Transverse colon (tissue), 4 donors: ENCODE results near the gene ITGAE. TPM values are rescaled to one million over a fixed set of nuclear protein-coding genes. Genes with fewer than 3 reads are reported as not detected.

Source experiments
- DNase-seq: peaks from one replicate; pipeline ENCODE4 v3.0.0-alpha.2; 2019
- H3K27ac ChIP-seq, 4 donors: fragments of 200-600 bp; sonication (generic); 2 replicates each; pipeline ENCODE4 v1.5.1; 2016 to 2018; ENCODE audit warnings: inconsistent platforms in 4 of 4
- H3K27me3 ChIP-seq: fragments of 200-600 bp; sonication (generic); 2 replicates; pipeline ENCODE4 v1.5.1; 2017; ENCODE audit warnings: inconsistent platforms
- H3K36me3 ChIP-seq, 4 donors: fragments of 200-600 bp; sonication (generic); 2 replicates each; pipeline ENCODE4 v1.5.1; 2017 to 2019; ENCODE audit warnings: inconsistent platforms in 4 of 4
- H3K4me1 ChIP-seq, 4 donors: fragments of 200-600 bp; sonication (generic); 2 replicates each; pipeline ENCODE4 v1.5.1; 2017 to 2020; ENCODE audit warnings: inconsistent platforms in 4 of 4
- H3K4me3 ChIP-seq, 4 donors: fragments of 200-600 bp; sonication (generic); 1 replicate in 1 of 4; 2 replicates in 3 of 4; pipeline versions ENCODE4 v1.5.1 to v1.6.1; 2017 to 2019; ENCODE audit warnings: inconsistent platforms in 4 of 4
- H3K9me3 ChIP-seq, 2 donors: fragments of 200-600 bp; sonication (generic); 2 replicates each; pipeline ENCODE4 v1.5.1; 2017 to 2019; ENCODE audit warnings: inconsistent platforms in 2 of 2
- CTCF ChIP-seq, 5 experiments: fragments of 200-600 bp in 3 of 5; fragments of 450-650 bp in 2 of 5; sonication (generic) in 3 of 5; IDR thresholded peaks; 1 replicate in 2 of 5; 2 replicates in 3 of 5; pipeline ENCODE4 v1.5.1; 2016 to 2017; ENCODE audit warnings: antibody characterized with exemption in 5 of 5, inconsistent platforms in 3 of 5, mild to moderate bottlenecking in 2 of 5, moderate library complexity in 1 of 5
- EP300 ChIP-seq: sonication (generic); formaldehyde crosslinking; IDR thresholded peaks from one replicate; pipeline ENCODE4 v1.6.1; 2017; ENCODE audit warnings: antibody characterized with exemption, low read depth
- POLR2A ChIP-seq: fragments of 450-650 bp; IDR thresholded peaks from one replicate; pipeline ENCODE4 v1.6.1; 2016; ENCODE audit warnings: antibody characterized with exemption, mild to moderate bottlenecking, moderate library complexity
- POLR2AphosphoS5 ChIP-seq, 3 donors: sonication (generic); formaldehyde crosslinking; IDR thresholded peaks; one replicate each; pipeline ENCODE4 v1.6.1; 2016; ENCODE audit warnings: antibody characterized with exemption in 3 of 3
- WGBS, 2 donors: methylation state at CpG; one replicate each; pipeline ENCODE4 v1.1.5; 2018; ENCODE audit warnings: low coverage in 1 of 2; 5-methylcytosine and 5-hydroxymethylcytosine counted together
- in situ Hi-C, 4 donors: fragments of 200-750 bp; cut with MboI; loops; one replicate each; pipeline versions ENCODE4 v1.15.0 to v1.15.1; 2017; ENCODE audit warnings: low sequenced_read_pairs in 3 of 4, low pct_ligation_motif_present in 1 of 4, low pct_unique_long_range_greater_than_20kb in 1 of 4
- intact Hi-C: fragments of 100-400 bp; cut with DNase I; formaldehyde crosslinking; loops from one replicate; pipeline ENCODE4 v1.15.1; 2023; ENCODE audit warnings: low total_unique reads
- total RNA-seq, 4 donors: library from RNA; depleted of rRNA; stranded (reverse); fragments of >200 nt; gene quantifications; one replicate each; pipeline ENCODE4 v1.1.0, GENCODE V29; 2016

Gene ITGAE
- total RNA-seq, 4 donors from 2014 or later: 2.8 to 23.1 (median 14.5) TPM

- no peak overlapping the region for H3K4me3 ChIP-seq
- no peaks in the 10 kb centered on the region for H3K36me3 ChIP-seq
- WGBS, 2 donors: 0 to 32% methylated on average over 4 to 10 of the region's 10 CpGs
- intact Hi-C loops: no loop called here
- H3K4me1 ChIP-seq: no peaks in the 10 kb centered on the region
- peaks cover 32% of the 10 kb centered on the region for H3K27me3 ChIP-seq
- no peaks in the 10 kb centered on the region for H3K9me3 ChIP-seq
- in situ Hi-C loops: no loop called here
- no peak overlapping the region for H3K27ac ChIP-seq
- peak; percentile 41 for DNase-seq
- TF ChIP-seq EP300 (no peak), POLR2A (no peak), CTCF (IDR thresholded peaks at IDR 0.05) (peak; percentile 81 to 93 (median 87))
Measured at GRCh38 chr17:3683054-3683511, 117.9 kb downstream of the ITGAE start.

- WGBS, 2 donors: 83% methylated on average over 10 of the region's 12 CpGs; no CpG with 5 or more reads in 1 of the 2 donors
- H3K27ac ChIP-seq: no peak overlapping the region
- H3K4me3 ChIP-seq: no peak overlapping the region
- no peaks in the 10 kb centered on the region for H3K4me1 ChIP-seq
- no peak for DNase-seq
- in situ Hi-C loops (no loop called here), intact Hi-C loops (no loop called here)
- peaks cover 30% of the 10 kb centered on the region for H3K27me3 ChIP-seq
- no peaks in the 10 kb centered on the region for H3K36me3 ChIP-seq
- H3K9me3 ChIP-seq: no peaks in the 10 kb centered on the region
- TF ChIP-seq POLR2AphosphoS5 (IDR thresholded peaks at IDR 0.05) (no peak), CTCF (IDR thresholded peaks at IDR 0.05) (no peak), EP300 (no peak), POLR2A (no peak)
Measured at GRCh38 chr17:3682033-3682432, 119.0 kb downstream of the ITGAE start.

GRCh38 chr17:3681565-3681964 is 119.4 kb downstream of the ITGAE start:
- in situ Hi-C loops (no loop called here), intact Hi-C loops (no loop called here)
- TF ChIP-seq EP300 (no peak), POLR2AphosphoS5 (IDR thresholded peaks at IDR 0.05) (no peak), POLR2A (no peak), CTCF (IDR thresholded peaks at IDR 0.05) (no peak)
- DNase-seq: no peak
- no peaks in the 10 kb centered on the region for H3K9me3 ChIP-seq
- H3K36me3 ChIP-seq: no peaks in the 10 kb centered on the region
- peaks cover 30% of the 10 kb centered on the region for H3K27me3 ChIP-seq
- H3K27ac ChIP-seq: no peak overlapping the region
- 80% methylated on average over 20 of the region's 20 CpGs; no CpG with 5 or more reads in 1 of the 2 donors for WGBS, 2 donors
- no peak overlapping the region for H3K4me3 ChIP-seq
- H3K4me1 ChIP-seq: no peaks in the 10 kb centered on the region

- H3K4me1 ChIP-seq: no peaks in the 10 kb centered on the region
- in situ Hi-C loops (no loop called here), intact Hi-C loops (no loop called here)
- no peak for DNase-seq
- peaks cover 30% of the 10 kb centered on the region for H3K27me3 ChIP-seq
- H3K4me3 ChIP-seq: no peak overlapping the region
- H3K27ac ChIP-seq: no peak overlapping the region
- H3K36me3 ChIP-seq: no peaks in the 10 kb centered on the region
- no peaks in the 10 kb centered on the region for H3K9me3 ChIP-seq
- WGBS, 2 donors: 84 to 90% methylated on average over 4 to 12 of the region's 12 CpGs
- TF ChIP-seq EP300 (no peak), POLR2A (no peak), POLR2AphosphoS5 (IDR thresholded peaks at IDR 0.05) (no peak), CTCF (IDR thresholded peaks at IDR 0.05) (no peak)
Measured at GRCh38 chr17:3681057-3681456, 119.9 kb downstream of the ITGAE start.
